ENCODE measurements around the gene RBMS1. TPM values are rescaled to one million over a fixed set of nuclear protein-coding genes. Genes with fewer than 3 reads are reported as not detected.

The RBMS1 gene
- total and polyA plus RNA-seq, 4 donors = 29.5 to 72.0 (median 49.5) TPM

GRCh38 chr2:160465002-160465401 is 28.6 kb downstream of the RBMS1 start:
- Histone ChIP-seq H3K4me3 (ENCODE audit: low read depth, low read length) (no peak overlapping the region), H3K36me3 (ENCODE audit: control insufficient read depth, insufficient read depth, low read length) (no peaks in the 10 kb centered on the region), H3K27me3 (ENCODE audit: control insufficient read depth, insufficient read depth, low read length) (no peaks in the 10 kb centered on the region), H3K9me3 (ENCODE audit: control insufficient read depth, insufficient read depth, low read length) (no peaks in the 10 kb centered on the region), H3K4me1 (ENCODE audit: control insufficient read depth, insufficient read depth, low read length) (no peaks in the 10 kb centered on the region), H3K27ac (ENCODE audit: low read depth, low read length) (no peak overlapping the region)
- DNase-seq (ENCODE audit: low read depth in 4 of 6, low spot score in 6 of 6) = no peak
- WGBS (ENCODE audit: insufficient coverage) = 100% methylated on average over 1 of the region's 2 CpGs

GRCh38 chr2:160464017-160464416 is 29.6 kb downstream of the RBMS1 start:
- no peaks in the 10 kb centered on the region for H3K36me3 ChIP-seq (ENCODE audit: control insufficient read depth, insufficient read depth, low read length)
- H3K4me3 ChIP-seq (ENCODE audit: low read depth, low read length) = no peak overlapping the region
- DNase-seq (ENCODE audit: low read depth in 4 of 6, low spot score in 6 of 6) = no peak
- H3K9me3 ChIP-seq (ENCODE audit: control insufficient read depth, insufficient read depth, low read length) = no peaks in the 10 kb centered on the region
- H3K4me1 ChIP-seq (ENCODE audit: control insufficient read depth, insufficient read depth, low read length) = no peaks in the 10 kb centered on the region
- WGBS (ENCODE audit: insufficient coverage) = 88% methylated on average over 1 of the region's 2 CpGs
- no peaks in the 10 kb centered on the region for H3K27me3 ChIP-seq (ENCODE audit: control insufficient read depth, insufficient read depth, low read length)
- H3K27ac ChIP-seq (ENCODE audit: low read depth, low read length) = no peak overlapping the region

GRCh38 chr2:160463245-160463644 is 30.4 kb downstream of the RBMS1 start:
- Histone ChIP-seq H3K4me3 (ENCODE audit: low read depth, low read length) (no peak overlapping the region), H3K27me3 (ENCODE audit: control insufficient read depth, insufficient read depth, low read length) (no peaks in the 10 kb centered on the region), H3K4me1 (ENCODE audit: control insufficient read depth, insufficient read depth, low read length) (no peaks in the 10 kb centered on the region), H3K27ac (ENCODE audit: low read depth, low read length) (no peak overlapping the region), H3K9me3 (ENCODE audit: control insufficient read depth, insufficient read depth, low read length) (no peaks in the 10 kb centered on the region), H3K36me3 (ENCODE audit: control insufficient read depth, insufficient read depth, low read length) (no peaks in the 10 kb centered on the region)
- 86% methylated on average over 6 of the region's 9 CpGs for WGBS (ENCODE audit: insufficient coverage)
- no peak for DNase-seq (ENCODE audit: low read depth in 4 of 6, low spot score in 6 of 6)

- Histone ChIP-seq H3K36me3 (ENCODE audit: control insufficient read depth, insufficient read depth, low read length) (no peaks in the 10 kb centered on the region), H3K27me3 (ENCODE audit: control insufficient read depth, insufficient read depth, low read length) (no peaks in the 10 kb centered on the region), H3K4me3 (ENCODE audit: low read depth, low read length) (no peak overlapping the region), H3K27ac (ENCODE audit: low read depth, low read length) (no peak overlapping the region), H3K4me1 (ENCODE audit: control insufficient read depth, insufficient read depth, low read length) (no peaks in the 10 kb centered on the region), H3K9me3 (ENCODE audit: control insufficient read depth, insufficient read depth, low read length) (no peaks in the 10 kb centered on the region)
- 100% methylated on average over 3 of the region's 4 CpGs for WGBS (ENCODE audit: insufficient coverage)
- DNase-seq (ENCODE audit: low read depth in 4 of 6, low spot score in 6 of 6) = no peak
Measured at GRCh38 chr2:160460333-160460731, 33.3 kb downstream of the RBMS1 start.

- Histone ChIP-seq H3K36me3 (ENCODE audit: control insufficient read depth, insufficient read depth, low read length) (no peaks in the 10 kb centered on the region), H3K9me3 (ENCODE audit: control insufficient read depth, insufficient read depth, low read length) (no peaks in the 10 kb centered on the region), H3K4me1 (ENCODE audit: control insufficient read depth, insufficient read depth, low read length) (no peaks in the 10 kb centered on the region), H3K27ac (ENCODE audit: low read depth, low read length) (no peak overlapping the region), H3K27me3 (ENCODE audit: control insufficient read depth, insufficient read depth, low read length) (no peaks in the 10 kb centered on the region), H3K4me3 (ENCODE audit: low read depth, low read length) (no peak overlapping the region)
- DNase-seq (ENCODE audit: low read depth in 4 of 6, low spot score in 6 of 6) = no peak
- no CpG with 5 or more reads among the region's 1 CpG for WGBS (ENCODE audit: insufficient coverage)
Measured at GRCh38 chr2:160459538-160460332, 33.9 kb downstream of the RBMS1 start.

- H3K27me3 ChIP-seq (ENCODE audit: control insufficient read depth, insufficient read depth, low read length) = no peaks in the 10 kb centered on the region
- DNase-seq (ENCODE audit: low read depth in 4 of 6, low spot score in 6 of 6) = no peak
- H3K4me1 ChIP-seq (ENCODE audit: control insufficient read depth, insufficient read depth, low read length) = no peaks in the 10 kb centered on the region
- no peak overlapping the region for H3K27ac ChIP-seq (ENCODE audit: low read depth, low read length)
- H3K4me3 ChIP-seq (ENCODE audit: low read depth, low read length) = no peak overlapping the region
- no peaks in the 10 kb centered on the region for H3K36me3 ChIP-seq (ENCODE audit: control insufficient read depth, insufficient read depth, low read length)
- no CpG with 5 or more reads among the region's 10 CpGs for WGBS (ENCODE audit: insufficient coverage)
- no peaks in the 10 kb centered on the region for H3K9me3 ChIP-seq (ENCODE audit: control insufficient read depth, insufficient read depth, low read length)
Measured at GRCh38 chr2:160458718-160459453, 34.7 kb downstream of the RBMS1 start.

GRCh38 chr2:160457588-160457987 is 36.0 kb downstream of the RBMS1 start:
- H3K4me1 ChIP-seq (ENCODE audit: control insufficient read depth, insufficient read depth, low read length) = no peaks in the 10 kb centered on the region
- no peak overlapping the region for H3K4me3 ChIP-seq (ENCODE audit: low read depth, low read length)
- H3K27ac ChIP-seq (ENCODE audit: low read depth, low read length) = no peak overlapping the region
- H3K27me3 ChIP-seq (ENCODE audit: control insufficient read depth, insufficient read depth, low read length) = no peaks in the 10 kb centered on the region
- DNase-seq (ENCODE audit: low read depth in 4 of 6, low spot score in 6 of 6) = no peak
- WGBS (ENCODE audit: insufficient coverage) = 100% methylated on average over 3 of the region's 5 CpGs
- H3K36me3 ChIP-seq (ENCODE audit: control insufficient read depth, insufficient read depth, low read length) = no peaks in the 10 kb centered on the region
- H3K9me3 ChIP-seq (ENCODE audit: control insufficient read depth, insufficient read depth, low read length) = no peaks in the 10 kb centered on the region

- Histone ChIP-seq H3K9me3 (ENCODE audit: control insufficient read depth, insufficient read depth, low read length) (no peaks in the 10 kb centered on the region), H3K27ac (ENCODE audit: low read depth, low read length) (no peak overlapping the region), H3K36me3 (ENCODE audit: control insufficient read depth, insufficient read depth, low read length) (no peaks in the 10 kb centered on the region), H3K27me3 (ENCODE audit: control insufficient read depth, insufficient read depth, low read length) (no peaks in the 10 kb centered on the region), H3K4me3 (ENCODE audit: low read depth, low read length) (no peak overlapping the region), H3K4me1 (ENCODE audit: control insufficient read depth, insufficient read depth, low read length) (no peaks in the 10 kb centered on the region)
- DNase-seq (ENCODE audit: low read depth in 4 of 6, low spot score in 6 of 6) = no peak
- WGBS (ENCODE audit: insufficient coverage) = 100% methylated on average over 2 of the region's 2 CpGs
Measured at GRCh38 chr2:160454070-160454797, 39.4 kb downstream of the RBMS1 start.

- Histone ChIP-seq H3K4me3 (ENCODE audit: low read depth, low read length) (no peak overlapping the region), H3K9me3 (ENCODE audit: control insufficient read depth, insufficient read depth, low read length) (no peaks in the 10 kb centered on the region), H3K27me3 (ENCODE audit: control insufficient read depth, insufficient read depth, low read length) (no peaks in the 10 kb centered on the region), H3K36me3 (ENCODE audit: control insufficient read depth, insufficient read depth, low read length) (no peaks in the 10 kb centered on the region), H3K27ac (ENCODE audit: low read depth, low read length) (no peak overlapping the region), H3K4me1 (ENCODE audit: control insufficient read depth, insufficient read depth, low read length) (no peaks in the 10 kb centered on the region)
- 86% methylated on average over 3 of the region's 3 CpGs for WGBS (ENCODE audit: insufficient coverage)
- no peak for DNase-seq (ENCODE audit: low read depth in 4 of 6, low spot score in 6 of 6)
Measured at GRCh38 chr2:160453111-160453820, 40.3 kb downstream of the RBMS1 start.

Measured in spinal cord (tissue), 10 donors.